Right kidney (tissue), 1 donor: ENCODE measurements around the gene AP2A1.
A peak's percentile ranks its signal among the peaks of the same experiment; 100 is the strongest.
"Not testable (repeated sequence)": the region's sequence is repeated elsewhere in the genome, so short reads cannot be mapped to it uniquely, and the experiment has no call there.

Source experiments
- DNase-seq: peaks from one replicate; pipeline ENCODE4 v3.0.0-alpha.2; 2016

Gene AP2A1

DNA sequence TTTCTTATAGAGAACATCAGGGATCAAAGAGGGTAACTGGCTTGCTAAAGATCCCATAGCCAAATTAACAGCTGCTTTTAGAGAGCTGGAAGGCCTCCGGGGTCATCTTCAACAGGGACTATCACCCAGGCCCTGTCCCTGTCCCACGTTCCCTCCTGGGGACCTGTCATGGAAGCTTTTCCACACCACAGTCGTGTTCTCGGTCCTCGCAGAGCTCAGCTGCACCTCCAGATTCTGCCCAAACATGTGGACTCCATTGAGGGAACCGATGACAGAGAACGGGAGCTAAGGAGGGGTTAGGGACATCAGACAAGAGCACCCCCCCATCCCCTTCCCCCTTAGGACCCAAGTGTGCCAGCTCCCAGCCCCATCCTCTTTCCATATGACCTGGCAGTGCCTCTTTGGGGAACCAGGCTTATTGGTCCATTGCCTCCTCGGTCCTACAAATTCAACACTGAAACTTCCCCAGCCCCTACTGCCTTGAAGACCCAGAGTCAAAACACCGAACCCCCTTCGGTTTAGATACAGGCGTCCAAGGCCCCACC, 45.7 kb downstream of the AP2A1 start:
- no peak for DNase-seq

DNA sequence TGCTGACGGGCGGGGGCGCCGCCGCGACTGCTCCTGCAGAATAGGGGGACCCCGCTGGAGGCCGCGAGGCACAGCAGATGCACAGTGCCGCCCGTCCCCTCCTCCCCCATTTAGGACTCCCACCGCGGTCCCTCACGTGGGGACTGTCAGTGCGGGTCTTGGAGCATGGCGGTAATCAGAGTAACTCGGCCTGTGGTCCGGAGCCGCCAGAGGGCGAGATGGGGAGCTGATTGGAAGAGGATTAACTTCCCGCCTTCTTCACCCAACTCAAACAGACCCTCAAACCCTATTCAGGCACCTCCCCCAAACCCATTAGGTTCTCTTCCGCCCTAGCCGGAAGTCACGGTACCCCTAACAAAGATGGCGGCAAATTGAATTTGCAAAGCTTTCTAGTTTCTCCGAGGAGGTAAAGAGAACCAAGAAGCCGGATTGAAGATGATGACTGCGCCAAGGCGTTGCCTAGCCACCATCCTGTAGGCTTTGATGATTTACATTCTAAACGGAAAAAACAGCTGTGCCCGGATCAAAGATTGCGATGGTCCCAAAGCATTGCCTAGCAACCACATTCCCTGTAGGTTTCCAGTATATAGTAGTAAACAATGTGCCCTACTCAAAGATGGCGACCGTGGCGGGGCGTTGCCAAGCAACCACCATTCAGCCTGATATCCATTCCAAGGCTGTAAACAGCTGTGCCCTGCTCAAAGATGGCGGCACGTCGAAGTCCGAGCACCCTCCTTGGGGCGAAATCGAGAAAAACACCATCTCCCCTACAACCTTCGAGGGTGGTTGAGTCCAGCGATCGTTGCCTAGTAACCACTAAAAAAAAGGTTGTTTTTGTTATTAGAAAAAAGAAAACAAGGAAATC, 46.4 kb downstream of the AP2A1 start, which contains the start of gene FUZ:
Gene FUZ (minus strand): TSS at position 296 of the 865 bp plus-strand sequence. CDS start 186 bp downstream, at position 110.
- peak; percentile 97 for DNase-seq

DNA sequence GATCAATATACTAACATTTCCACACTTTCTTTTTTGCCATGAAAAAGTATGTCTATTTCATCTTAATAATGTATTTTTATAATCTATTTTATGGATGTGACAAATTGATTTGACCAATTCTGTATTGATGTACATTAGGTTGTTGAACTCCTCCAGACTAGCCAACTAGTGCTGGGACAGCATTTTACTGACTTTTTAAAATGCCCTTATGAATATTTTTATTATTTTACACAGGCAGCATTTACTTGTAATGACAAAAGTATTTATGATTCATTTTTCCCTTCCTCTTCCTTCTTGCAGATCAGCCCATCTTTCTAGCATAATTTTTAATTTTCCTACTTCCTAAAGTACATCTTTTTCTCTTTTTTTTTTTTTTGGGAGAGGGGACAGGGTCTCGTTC, 47.2 kb downstream of the AP2A1 start:
- no peak for DNase-seq

DNA sequence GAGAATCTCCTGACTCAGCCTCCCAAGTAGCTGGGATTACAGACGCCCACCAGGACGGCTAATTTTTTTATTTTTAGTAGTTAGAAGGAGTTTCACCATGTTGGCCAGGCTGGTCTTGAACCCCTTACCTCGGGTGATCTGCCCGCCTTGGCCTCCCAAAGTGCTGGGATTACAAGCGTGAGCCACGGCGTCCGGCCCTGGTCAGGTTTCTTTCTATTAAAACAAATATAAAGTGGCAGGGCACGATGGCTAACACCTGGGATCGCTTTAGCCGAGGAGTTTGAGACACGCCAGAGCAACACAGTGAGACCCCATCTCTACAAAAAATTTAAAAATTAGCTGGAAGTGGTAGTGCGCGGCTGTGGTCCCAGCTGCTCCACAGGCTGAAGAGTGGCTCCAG, 49.8 kb downstream of the AP2A1 start:
- DNase-seq, result peak; percentile 44

DNA sequence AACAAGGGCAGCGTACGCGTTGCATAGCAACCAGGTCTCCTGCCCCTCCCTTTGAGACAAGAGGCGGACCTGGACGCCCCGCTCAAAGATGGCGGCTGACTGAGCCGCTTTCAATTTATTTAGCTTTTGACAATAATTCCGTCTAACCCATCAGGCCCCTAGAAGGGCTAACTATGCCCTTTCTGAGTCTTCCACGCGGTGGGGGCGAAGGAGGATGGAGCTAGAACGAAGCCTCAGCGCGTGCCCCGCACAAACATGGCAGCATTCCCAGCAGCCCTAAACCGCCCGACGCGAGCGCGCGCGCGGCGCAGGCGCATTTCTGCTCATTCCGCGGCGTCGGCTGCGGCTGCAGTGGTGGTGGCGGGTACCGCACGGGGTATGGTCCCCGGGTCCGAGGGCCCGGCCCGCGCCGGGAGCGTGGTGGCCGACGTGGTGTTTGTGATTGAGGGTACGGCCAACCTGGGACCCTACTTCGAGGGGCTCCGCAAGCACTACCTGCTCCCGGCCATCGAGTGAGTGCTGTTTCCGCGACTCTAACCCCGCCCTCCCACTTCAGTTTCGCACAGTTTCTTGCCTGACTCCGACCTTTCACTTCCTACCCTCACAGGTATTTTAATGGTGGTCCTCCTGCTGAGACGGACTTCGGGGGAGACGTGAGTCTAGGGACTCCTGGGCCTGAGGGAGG, 51.3 kb downstream of the AP2A1 start, which contains the start of gene MED25:
Gene MED25 (plus strand): TSS at position 326 of the 685 bp plus-strand sequence. CDS start 53 bp downstream, at position 379.
- DNase-seq, result peak; percentile 100

DNA sequence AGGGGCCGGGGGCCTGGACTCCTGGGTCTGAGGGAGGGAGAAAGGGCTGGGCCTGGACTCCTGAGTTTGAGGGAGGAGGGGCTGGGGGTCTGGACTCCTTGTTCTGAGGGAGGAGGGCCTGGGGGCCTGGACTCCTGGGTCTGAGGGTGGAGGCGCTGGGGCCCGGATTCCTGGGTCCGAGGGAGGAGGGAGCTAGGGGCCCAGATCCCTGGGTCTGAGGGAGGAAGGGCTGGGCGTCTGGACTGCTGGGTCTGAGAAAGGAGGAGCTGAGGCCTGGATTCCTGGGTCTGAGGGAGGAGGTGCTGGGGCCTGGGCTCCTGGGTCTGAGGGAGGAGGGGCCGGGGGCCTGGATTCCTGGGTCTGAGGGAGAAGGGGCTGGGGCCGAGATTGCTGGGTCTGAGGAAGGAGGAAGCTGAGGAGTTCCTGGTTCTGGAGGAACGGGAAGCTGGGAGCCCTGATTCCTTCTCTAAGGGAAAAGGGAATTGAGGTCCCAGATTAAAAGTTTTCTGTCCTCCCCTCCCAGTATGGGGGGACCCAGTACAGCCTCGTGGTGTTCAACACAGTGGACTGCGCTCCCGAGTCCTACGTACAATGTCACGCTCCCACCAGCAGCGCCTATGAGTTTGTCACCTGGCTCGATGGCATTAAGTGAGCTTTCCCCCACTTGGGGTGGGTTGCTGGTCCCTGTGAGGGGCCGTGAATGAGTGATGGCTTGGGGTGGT, 52.0 kb downstream of the AP2A1 start:
- DNase-seq, result no peak

DNA sequence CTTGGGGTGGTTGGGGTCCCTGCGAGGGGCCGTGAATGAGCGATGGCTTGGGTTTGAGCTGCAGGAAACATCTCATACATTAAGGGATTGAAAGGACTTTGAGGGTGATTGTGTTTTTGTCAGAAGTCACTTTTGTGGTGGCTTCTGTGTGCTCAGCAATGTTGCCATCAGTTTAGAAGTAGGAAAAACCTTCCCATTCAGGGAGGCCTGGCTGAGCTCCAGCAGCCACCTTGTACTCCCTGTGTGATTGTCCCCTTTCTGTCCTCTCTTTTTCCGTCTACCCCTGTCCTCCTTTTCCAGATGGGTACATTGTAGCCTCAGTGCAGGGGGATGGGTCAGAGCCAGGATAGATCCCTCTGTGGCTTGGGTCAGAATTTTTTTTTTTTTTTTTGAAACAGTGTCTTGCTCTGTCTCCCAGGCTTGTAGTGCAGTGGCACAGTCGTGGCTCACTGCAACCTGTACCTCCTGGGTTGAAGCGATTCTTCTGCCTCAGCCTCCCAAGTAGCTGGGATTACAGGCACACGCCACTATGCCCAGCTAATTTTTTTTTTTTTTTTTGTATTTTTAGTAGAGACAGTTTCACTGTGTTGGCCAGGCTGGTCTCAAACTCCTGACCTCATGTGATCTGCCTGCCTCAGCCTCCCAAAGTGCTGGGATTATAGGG, 52.8 kb downstream of the AP2A1 start:
- not testable (repeated sequence) for DNase-seq

DNA sequence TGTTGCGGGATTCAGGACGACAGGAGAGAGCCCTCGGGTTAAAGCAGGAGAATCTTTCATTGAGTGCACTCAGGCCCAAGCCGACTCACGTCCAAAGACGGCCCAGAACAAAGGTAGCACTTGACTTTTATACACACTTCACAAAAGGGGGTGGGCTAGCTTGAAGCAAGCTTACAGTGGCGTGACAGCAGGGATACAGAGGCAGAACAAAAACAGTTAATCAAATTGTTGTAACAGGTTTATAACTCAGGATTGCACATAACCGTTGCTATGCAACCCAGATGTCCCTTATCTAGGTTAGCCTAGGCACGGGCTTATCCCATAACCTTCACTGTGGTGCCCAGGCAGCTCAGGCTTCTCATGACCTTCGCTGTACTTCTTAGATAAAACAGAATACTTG, 53.3 kb downstream of the AP2A1 start:
- DNase-seq, result no peak

DNA sequence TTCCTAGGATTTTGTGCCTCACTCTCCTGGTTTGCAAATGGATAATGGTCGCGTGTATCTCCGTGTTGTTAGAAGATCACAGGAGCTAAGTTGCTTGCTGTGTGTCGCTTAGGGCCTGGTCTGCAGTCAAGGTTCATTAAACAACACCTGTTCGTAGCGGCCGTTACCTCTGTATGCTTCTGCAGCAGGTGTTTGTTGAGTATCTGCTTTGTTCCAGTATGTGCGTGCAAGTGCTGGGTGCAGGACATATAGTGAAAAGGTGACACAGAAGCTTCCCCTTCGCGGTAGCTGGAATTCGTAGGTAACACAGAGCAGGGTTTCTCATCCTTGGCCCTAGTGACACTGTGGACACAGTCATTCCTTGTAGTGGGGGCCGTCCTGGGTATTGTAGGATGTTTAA, 56.7 kb downstream of the AP2A1 start:
- no peak for DNase-seq

DNA sequence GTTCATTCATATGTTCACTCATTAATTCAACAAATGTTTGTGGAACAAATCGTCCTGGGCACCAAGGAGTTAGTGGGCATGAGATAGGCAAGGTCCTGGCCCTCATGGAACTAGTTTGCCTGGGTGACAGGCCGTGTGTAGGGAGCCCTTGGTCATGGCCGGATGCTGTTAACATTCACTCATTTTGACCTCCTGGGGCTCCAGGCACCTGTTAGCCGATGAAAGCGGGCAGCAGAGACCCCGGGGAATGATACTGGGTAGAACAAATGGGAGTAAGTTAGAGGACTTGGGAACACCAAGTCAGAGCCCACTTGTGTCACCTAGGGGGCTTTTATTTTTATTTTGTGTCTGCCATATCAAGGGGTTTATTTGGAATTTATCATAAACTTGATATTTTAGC, 57.9 kb downstream of the AP2A1 start:
- DNase-seq, result no peak

DNA sequence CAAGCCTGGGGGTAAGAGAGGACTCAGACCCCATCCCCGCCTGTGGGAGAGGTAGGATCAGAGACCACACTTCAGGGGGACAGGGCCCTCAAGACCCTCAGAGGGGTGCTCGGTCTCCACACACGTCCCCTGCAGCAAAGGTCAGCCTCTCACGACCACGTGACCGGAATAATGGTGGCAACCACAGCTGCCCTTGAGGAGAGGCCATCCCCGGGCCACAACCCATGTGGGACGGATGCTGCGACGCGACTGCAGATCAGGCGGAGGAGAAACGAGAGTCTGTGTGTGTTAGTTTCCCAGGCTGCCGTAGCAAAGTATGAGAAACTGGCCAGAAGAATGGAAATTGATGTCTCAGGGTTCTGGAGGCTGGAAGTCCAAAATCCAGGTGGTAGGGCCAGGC, 60.2 kb downstream of the AP2A1 start:
- no peak for DNase-seq

DNA sequence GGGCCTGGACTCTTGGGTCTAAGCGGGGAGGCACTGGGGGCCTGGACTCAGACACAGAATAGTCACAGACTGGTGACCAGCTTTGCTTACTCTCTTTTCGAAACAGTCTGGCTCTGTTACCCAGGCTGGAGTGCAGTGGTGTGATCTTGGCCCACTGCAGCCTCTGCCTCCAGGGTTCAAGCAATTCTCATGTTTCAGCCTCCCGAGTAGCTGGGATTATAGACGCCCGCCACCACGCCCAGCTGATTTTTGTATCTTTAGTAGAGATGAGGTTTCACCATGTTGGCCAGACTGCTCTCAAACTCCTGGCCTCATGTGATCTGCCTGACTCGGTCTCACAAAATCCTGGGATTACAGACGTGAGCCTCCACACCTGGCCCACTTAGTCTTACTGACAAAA, 62.4 kb downstream of the AP2A1 start:
- no peak for DNase-seq

DNA sequence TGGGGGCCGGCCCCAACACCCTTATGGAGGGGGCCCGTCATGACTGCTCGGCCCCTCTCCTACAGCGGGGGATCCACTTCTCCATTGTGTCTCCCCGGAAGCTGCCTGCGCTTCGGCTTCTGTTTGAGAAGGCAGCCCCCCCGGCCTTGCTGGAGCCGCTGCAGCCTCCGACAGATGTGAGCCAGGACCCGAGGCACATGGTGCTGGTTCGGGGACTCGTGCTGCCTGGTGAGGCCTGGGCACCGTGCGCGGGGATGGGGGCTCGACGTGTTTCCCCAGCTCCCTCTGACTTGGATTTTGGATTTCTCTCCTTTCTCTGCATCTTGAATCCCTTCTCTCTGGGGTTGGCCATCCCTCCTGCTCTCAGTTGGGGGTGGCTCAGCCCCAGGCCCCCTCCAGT, 62.9 kb downstream of the AP2A1 start:
- no peak for DNase-seq

DNA sequence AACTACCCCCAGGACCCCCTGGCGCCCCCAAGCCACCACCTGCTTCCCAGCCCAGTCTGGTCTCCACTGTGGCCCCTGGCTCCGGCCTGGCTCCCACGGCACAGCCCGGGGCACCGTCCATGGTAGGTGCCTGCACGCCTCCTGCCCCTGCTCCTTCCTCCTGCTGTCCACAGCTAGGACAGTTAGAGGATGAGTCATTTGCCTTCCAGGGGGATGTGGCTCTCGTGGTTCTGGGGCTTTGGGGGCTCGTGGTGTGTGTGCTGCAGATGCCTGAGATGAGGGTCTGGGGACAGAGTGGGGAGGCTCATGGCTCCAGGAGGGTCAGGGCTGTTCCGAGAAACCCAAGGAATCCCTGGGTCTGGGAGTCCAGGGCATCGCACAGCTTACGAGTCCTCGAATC, 64.0 kb downstream of the AP2A1 start:
- no peak for DNase-seq

DNA sequence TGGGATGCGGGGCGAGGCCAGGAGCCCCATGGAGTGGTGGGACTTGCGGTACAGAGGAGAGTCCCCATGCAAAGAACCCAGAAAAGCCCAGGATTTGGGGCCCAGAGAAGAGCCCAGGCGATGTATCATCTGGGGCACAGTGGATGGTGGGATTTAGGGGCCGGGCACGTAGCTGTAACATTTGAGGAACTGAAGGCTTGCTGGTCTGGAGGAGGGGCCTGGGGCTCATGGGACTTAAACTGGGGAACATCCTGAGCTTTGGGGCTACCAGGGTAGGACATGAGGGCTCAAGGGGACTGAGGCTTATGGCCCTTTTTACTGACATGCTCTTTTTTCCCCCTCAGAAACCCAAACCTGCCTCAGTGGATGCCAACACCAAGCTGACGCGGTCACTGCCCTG, 64.8 kb downstream of the AP2A1 start:
- DNase-seq, result no peak

DNA sequence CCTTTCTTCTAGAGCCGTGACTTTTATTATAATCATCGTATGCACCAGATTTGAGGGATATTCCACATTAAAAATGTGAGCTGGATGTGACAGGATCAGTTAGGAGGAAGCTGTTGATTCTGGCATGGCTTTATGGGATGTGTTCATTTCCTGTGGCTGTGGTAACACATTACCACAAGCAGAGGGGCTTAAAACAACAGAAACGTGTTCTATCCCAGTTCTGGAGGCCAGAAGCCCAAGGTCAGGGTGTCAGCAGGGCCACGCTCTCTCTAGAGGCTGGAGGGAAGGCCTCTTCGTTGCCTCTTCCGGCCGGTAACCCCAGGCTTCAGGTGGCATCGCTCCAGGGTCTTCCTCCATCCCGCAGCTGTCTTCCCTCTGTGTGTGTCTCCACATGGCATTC, 65.8 kb downstream of the AP2A1 start:
- DNase-seq, result no peak

DNA sequence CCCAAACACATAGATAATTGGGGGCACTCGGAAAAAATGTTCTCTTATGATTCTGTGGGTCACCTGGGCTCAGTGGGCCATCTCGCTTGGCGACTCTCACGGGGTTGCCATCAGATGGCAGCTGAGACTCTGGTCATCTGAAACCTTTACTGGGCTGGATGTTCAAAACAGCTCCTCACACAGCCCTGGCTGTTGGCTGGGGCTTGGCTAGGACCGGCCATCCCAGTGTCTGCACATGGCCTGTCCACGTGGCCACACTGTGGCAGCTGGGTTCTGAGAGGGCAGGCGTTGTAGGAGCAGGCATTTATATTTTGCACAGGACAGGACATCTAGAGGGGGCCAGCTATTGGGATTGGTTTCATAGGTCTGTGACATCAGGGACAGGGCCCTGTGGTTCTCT, 66.8 kb downstream of the AP2A1 start:
- no peak for DNase-seq

DNA sequence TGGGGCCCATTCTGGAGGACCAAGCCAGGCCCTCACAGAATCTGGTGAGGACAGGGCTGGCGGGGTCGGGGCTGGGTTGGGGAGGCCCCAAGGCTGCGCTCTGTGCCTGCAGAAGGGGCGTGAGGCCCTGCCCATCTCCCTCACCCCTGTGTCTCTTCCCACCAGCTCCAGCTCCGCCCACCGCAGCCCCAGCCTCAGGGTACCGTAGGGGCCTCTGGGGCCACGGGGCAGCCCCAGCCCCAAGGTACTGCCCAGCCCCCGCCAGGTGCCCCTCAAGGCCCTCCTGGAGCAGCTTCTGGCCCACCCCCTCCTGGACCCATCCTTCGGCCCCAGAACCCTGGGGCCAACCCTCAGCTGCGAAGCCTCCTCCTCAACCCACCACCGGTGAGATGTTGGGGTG, 68.8 kb downstream of the AP2A1 start:
- DNase-seq, result no peak

DNA sequence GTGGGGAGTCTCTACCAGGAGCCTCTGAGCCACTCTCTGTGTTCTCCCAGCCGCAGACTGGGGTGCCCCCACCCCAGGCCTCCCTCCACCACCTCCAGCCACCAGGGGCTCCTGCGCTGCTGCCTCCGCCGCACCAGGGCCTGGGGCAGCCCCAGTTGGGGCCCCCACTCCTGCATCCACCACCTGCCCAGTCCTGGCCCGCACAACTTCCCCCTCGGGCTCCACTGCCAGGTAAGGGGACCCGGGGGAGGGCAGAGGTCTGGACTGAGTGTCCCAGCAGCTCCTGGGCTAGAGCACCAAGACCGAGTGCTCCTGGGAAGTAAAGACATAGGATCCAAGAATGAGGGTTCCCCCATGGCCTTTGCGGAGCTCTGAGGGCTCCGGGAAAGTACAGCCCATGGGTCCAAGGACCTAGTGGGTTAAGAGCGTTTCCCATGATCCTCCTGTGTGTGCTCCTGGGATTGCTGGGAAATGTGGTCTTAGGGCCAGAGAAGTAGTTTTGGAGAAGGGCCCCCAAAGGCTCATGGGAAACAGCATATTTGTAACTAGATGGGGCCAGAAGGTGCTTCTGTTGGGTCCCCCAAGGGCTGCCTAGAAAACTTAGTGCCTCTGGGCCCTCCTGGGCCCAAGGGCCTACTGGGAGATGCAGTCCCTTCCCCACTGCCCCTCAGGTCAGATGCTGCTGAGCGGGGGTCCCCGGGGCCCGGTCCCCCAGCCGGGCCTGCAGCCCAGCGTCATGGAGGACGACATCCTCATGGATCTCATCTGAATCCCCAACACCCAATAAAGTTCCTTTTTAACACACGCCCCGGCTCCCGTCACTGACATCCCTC, 69.6 kb downstream of the AP2A1 start:
- DNase-seq, result no peak

DNA sequence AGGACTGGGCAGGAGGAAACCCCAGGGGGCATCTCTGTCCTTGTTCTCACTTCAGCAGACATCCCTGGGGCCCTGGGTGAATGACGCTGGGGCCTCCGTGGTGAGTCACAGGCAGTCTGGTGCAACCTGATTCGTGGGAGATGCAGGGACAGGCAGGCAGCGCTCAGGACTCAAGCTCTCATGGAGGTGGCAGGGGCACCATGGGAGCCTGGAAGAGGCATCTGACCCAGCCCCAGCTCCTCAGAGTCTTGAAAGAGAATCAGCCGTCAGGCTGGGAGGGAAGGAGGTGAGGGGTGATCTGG, 70.2 kb downstream of the AP2A1 start:
- DNase-seq, result no peak

DNA sequence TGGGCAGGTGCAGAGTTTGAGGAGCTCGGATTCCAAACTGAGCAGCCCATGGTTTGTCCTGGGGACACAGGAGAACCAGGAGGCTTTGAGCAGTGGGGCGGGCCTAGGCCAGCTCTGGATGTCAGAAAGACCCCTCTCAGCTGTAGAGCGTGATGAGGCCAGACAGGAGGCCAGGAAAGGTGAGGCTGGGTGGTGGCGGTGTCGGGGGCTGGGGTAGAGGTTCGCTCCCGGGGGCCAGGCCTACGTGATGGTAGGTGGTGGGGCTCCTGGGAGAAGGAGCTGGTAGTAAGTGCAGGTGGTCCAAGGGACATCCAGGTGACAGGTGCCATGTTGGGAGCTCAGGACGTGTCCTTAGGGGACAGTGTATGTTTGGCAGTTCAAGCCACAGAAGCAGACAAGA, 70.6 kb downstream of the AP2A1 start:
- DNase-seq, result no peak
